SH-SY5Y (cell line): Measurements from ENCODE around the gene STARD4.

Source experiments
- GATA2 ChIP-seq: IDR thresholded peaks from 2 replicates; pipeline ENCODE4 v1.6.1; 2011; ENCODE audit warnings: mild to moderate bottlenecking, low read depth, low read length
- GATA3 ChIP-seq: IDR thresholded peaks from 2 replicates; pipeline ENCODE4 v1.6.1; 2011; ENCODE audit warnings: low read depth, mild to moderate bottlenecking, low read length, moderate library complexity

GRCh38 chr5:111532886-111533582 is 20.7 kb upstream of the STARD4 start:
- TF ChIP-seq GATA2 (no peak), GATA3 (no peak)
